ENCODE data around the gene ANKRD1. TPM values are rescaled to one million over a fixed set of nuclear protein-coding genes. Genes with fewer than 3 reads are reported as not detected.

The ANKRD1 gene
- total and polyA plus RNA-seq, 2 of the 8 experiments (the other 6 are each of a cell fraction or from before 2014, with no cell fraction given): 0.03 TPM; not detected in 1

DNA sequence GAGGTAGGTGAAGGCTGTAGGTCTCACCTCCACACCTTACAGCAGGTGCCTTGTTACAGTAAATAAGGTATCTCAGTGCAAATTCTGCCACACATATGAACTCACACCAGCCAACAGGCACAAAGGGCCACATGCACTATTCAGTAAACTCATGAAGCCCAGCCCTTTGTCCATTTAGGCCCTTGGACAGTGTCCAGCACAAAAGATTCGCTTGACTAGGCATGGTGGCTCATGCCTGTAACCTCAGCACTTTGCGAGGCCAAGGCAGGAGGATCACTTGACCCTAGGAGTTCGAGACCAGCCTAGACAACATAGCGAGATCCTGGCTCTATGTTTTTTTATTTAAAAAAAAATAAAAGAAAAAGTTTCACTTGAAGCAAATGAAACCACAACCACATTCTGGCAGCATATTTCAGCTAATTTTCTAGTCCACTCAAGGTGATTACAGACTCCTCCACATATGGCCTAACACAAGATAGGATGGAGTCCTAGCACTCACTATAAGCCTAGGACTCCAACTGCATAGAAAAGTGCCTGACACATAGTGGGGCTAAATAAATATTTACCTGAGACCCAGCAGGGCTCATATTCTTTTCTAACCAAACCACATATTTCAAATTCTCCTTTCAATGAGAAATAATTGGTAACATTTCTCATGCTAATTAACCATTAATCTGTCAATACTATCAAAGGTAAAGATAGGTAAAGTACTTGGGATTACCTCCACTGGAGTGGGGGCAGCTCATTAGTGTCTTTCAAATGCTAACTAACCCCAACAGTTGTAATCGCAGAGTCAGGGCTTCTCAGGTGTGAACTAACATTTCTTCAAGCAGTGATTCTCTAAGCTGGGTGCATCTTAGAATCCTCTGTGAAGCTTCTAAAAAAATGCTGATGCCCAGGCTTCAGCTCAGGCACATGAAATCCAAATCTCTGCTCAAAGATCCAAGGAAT, 4.5 kb upstream of the ANKRD1 start (continued):
- TF ChIP-seq CHD7 (IDR thresholded peaks at IDR 0.05; ENCODE audit: insufficient replicate concordance, low read length): peak; percentile 94
- peak; percentile 98 for TF ChIP-seq TEAD4 (IDR thresholded peaks at IDR 0.05; ENCODE audit: low read depth, low read length)
- TF ChIP-seq POU5F1 (IDR thresholded peaks at IDR 0.05; ENCODE audit: low read depth, low read length): peak; percentile 99
- TF ChIP-seq TAF1 (IDR thresholded peaks at IDR 0.05; ENCODE audit: low read depth, low read length): no peak
- peak; percentile 80 for TF ChIP-seq POLR2AphosphoS5 (IDR thresholded peaks at IDR 0.05; ENCODE audit: low read depth, low read length)
- peak in 1 of 2 experiments; percentile 97; a peak in 2 of 3 replicates for TF ChIP-seq EP300 (IDR thresholded peaks at IDR 0.05; ENCODE audit: borderline replicate concordance in 1 of 2, low read depth in 2 of 2, low read length in 2 of 2)
- no peak for TF ChIP-seq KDM5A (IDR thresholded peaks at IDR 0.05; ENCODE audit: low read length)
- 0 out of 2 replicates have a peak, but pooled peaks have one; percentile 17 for TF ChIP-seq JUND (IDR thresholded peaks at IDR 0.05; ENCODE audit: low read length)
- peak; percentile 61 to 89; a peak in 2 of 4 replicates for TF ChIP-seq HDAC2 (IDR thresholded peaks at IDR 0.05; ENCODE audit: borderline replicate concordance in 1 of 2, low read depth in 2 of 2, low read length in 2 of 2)
